Measurements from ENCODE around the gene NEK10. TPM values are rescaled to one million over a fixed set of nuclear protein-coding genes. Genes with fewer than 3 reads are reported as not detected.
A peak's percentile ranks its signal among the peaks of the same experiment; 100 is the strongest.

Gene NEK10
- total and polyA plus RNA-seq, 5 donors, result 3.1 to 16.9 (median 9.5) TPM

GRCh38 chr3:27079427-27080257 lies 289.5 kb downstream of the NEK10 start:
- no peaks in the 10 kb centered on the region for H3K9me3 ChIP-seq (ENCODE audit: control insufficient read depth, low read length)
- H3K27ac ChIP-seq (ENCODE audit: low read length), result no peak overlapping the region
- H3K4me3 ChIP-seq (ENCODE audit: low read length), result no peak overlapping the region
- peaks cover 2% of the 10 kb centered on the region for H3K4me1 ChIP-seq (ENCODE audit: control insufficient read depth, insufficient read depth, low read length)
- DNase-seq (no peak), ATAC-seq (no peak)
- 48% methylated on average over 5 of the region's 5 CpGs for WGBS
- intact Hi-C loops (cut with DNase I), result no loop called here
- no peaks in the 10 kb centered on the region for H3K27me3 ChIP-seq (ENCODE audit: control insufficient read depth, insufficient read depth)

- peaks cover 2% of the 10 kb centered on the region for H3K4me1 ChIP-seq (ENCODE audit: control insufficient read depth, insufficient read depth, low read length)
- ATAC-seq (no peak), DNase-seq (no peak)
- intact Hi-C loops (cut with DNase I), result no loop called here
- H3K4me3 ChIP-seq (ENCODE audit: low read length), result no peak overlapping the region
- H3K9me3 ChIP-seq (ENCODE audit: control insufficient read depth, low read length), result no peaks in the 10 kb centered on the region
- 63% methylated on average over 5 of the region's 5 CpGs for WGBS
- H3K27ac ChIP-seq (ENCODE audit: low read length), result no peak overlapping the region
- H3K27me3 ChIP-seq (ENCODE audit: control insufficient read depth, insufficient read depth), result no peaks in the 10 kb centered on the region
These were observed 290.8 kb downstream of the NEK10 start for GRCh38 chr3:27078246-27078913.

DNA sequence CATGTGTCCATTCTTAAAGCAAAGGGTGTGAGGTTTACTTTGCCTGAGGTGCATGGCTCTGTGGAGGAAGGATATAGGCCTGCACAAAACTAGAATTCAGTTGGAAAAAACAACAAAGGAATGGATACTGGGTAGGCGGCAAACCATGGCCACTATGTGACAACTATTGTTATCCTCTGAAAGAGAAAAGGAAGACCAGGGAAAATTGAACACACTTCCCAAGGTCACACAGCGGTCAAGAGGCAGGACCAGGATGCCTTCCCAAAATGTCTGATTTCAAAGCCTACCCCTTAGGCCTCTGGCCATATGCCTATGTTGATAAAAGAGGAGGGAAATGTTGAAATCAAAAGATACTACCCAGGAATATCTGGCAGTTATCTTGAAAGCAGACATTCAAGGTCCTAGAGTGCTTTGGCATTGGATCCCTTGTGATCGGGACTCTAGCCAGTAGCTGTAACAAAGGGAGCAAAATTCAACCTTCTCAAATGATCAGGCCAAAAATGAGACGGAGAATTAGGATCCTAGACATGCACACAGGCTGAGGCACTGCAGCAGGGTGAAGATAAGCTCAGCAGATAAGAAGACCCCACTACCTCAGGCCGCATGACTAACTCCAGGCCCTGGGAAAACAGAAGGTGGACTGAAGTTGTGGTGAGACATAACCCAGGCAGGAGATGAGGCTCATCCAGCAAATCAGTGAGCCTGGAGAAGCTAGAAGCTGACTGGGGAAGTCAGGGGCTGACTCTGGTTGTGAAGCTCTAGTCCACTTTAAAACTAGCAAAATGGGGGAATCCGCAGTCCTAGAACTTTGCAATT lies 292.2 kb downstream of the NEK10 start:
- H3K27me3 ChIP-seq (ENCODE audit: control insufficient read depth, insufficient read depth), result no peaks in the 10 kb centered on the region
- WGBS, result 64% methylated on average over 6 of the region's 6 CpGs
- intact Hi-C loops (cut with DNase I), result no loop called here
- H3K4me1 ChIP-seq (ENCODE audit: control insufficient read depth, insufficient read depth, low read length), result peaks cover 2% of the 10 kb centered on the region
- no peak overlapping the region for H3K27ac ChIP-seq (ENCODE audit: low read length)
- DNase-seq, result peak in 1 of 3 donors; percentile 45
- no peaks in the 10 kb centered on the region for H3K9me3 ChIP-seq (ENCODE audit: control insufficient read depth, low read length)
- peak; percentile 70 to 85 for ATAC-seq
- H3K4me3 ChIP-seq (ENCODE audit: low read length), result no peak overlapping the region

GRCh38 chr3:27074914-27075313 lies 294.3 kb downstream of the NEK10 start:
- ATAC-seq (no peak), DNase-seq (no peak)
- intact Hi-C loops (cut with DNase I), result no loop called here
- Histone ChIP-seq H3K4me1 (ENCODE audit: control insufficient read depth, insufficient read depth, low read length) (peaks cover 2% of the 10 kb centered on the region), H3K9me3 (ENCODE audit: control insufficient read depth, low read length) (no peaks in the 10 kb centered on the region), H3K27me3 (ENCODE audit: control insufficient read depth, insufficient read depth) (no peaks in the 10 kb centered on the region), H3K4me3 (ENCODE audit: low read length) (no peak overlapping the region), H3K27ac (ENCODE audit: low read length) (no peak overlapping the region)
- 73% methylated on average over 3 of the region's 3 CpGs for WGBS

GRCh38 chr3:27073912-27074311 lies 295.3 kb downstream of the NEK10 start:
- H3K4me3 ChIP-seq (ENCODE audit: low read length), result no peak overlapping the region
- no peaks in the 10 kb centered on the region for H3K9me3 ChIP-seq (ENCODE audit: control insufficient read depth, low read length)
- H3K27me3 ChIP-seq (ENCODE audit: control insufficient read depth, insufficient read depth), result no peaks in the 10 kb centered on the region
- 65% methylated on average over 3 of the region's 3 CpGs for WGBS
- no peaks in the 10 kb centered on the region for H3K4me1 ChIP-seq (ENCODE audit: control insufficient read depth, insufficient read depth, low read length)
- intact Hi-C loops (cut with DNase I), result no loop called here
- ATAC-seq, result no peak
- DNase-seq, result no peak
- H3K27ac ChIP-seq (ENCODE audit: low read length), result no peak overlapping the region

DNA sequence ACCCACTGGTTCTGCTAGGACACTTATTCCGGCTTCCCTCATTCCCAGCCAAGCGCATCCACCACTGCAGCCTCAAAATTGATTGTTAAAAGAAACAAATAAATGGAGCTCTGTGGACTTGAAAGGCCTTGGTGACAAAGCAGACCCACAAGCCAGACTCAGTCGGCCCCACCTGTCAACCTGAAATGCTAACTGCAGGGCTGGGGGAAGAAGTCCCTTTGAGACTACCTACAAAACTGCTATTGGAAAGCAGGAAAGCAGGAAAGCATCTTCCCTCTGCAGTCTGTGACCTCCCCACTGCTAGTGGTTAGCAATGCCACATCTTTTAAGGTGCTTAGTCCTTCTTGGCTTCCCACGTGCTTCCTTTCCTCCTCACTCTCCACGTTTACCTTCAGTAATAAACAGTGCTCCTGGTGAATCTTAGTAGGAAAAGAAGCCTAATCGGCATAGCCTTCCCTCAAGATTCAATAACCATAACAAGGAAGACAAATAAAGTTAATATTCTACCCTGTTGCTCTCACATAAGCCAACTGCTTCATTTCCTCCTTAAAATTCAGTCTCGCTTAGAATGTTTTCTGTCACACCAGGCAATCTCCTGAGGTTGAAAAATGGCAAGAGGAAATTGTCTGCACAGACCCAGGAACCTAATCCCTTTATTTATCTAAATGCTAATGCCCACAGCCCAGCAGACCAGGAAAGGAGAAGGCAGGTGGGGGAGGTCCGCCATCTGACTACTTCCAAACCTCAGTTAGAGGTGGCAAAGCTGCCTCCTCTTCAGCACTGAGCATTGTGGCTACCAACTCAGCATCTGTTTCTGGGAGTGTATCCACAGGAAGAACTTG lies 296.2 kb downstream of the NEK10 start:
- Histone ChIP-seq H3K4me1 (ENCODE audit: control insufficient read depth, insufficient read depth, low read length) (no peaks in the 10 kb centered on the region), H3K27ac (ENCODE audit: low read length) (no peak overlapping the region), H3K9me3 (ENCODE audit: control insufficient read depth, low read length) (no peaks in the 10 kb centered on the region), H3K4me3 (ENCODE audit: low read length) (no peak overlapping the region), H3K27me3 (ENCODE audit: control insufficient read depth, insufficient read depth) (no peaks in the 10 kb centered on the region)
- intact Hi-C loops (cut with DNase I), result no loop called here
- WGBS, result 73% methylated on average over 8 of the region's 8 CpGs
- DNase-seq (no peak), ATAC-seq (no peak)

- DNase-seq (no peak), ATAC-seq (no peak)
- WGBS, result 71% methylated on average over 2 of the region's 2 CpGs
- Histone ChIP-seq H3K9me3 (ENCODE audit: control insufficient read depth, low read length) (no peaks in the 10 kb centered on the region), H3K4me3 (ENCODE audit: low read length) (no peak overlapping the region), H3K27me3 (ENCODE audit: control insufficient read depth, insufficient read depth) (no peaks in the 10 kb centered on the region), H3K27ac (ENCODE audit: low read length) (no peak overlapping the region), H3K4me1 (ENCODE audit: control insufficient read depth, insufficient read depth, low read length) (no peaks in the 10 kb centered on the region)
- intact Hi-C loops (cut with DNase I), result no loop called here
These were observed 308.8 kb downstream of the NEK10 start for GRCh38 chr3:27060336-27060735.

Other genes with a start within 250 kb of the NEK10 start
- 10 to 100 TPM; 15.7 to 20.6 (median 19.0) TPM for gene SLC4A7, start 115.0 kb upstream of the NEK10 start, total RNA-seq
- 3.5 TPM for gene SLC4A7, start 115.0 kb upstream of the NEK10 start, polyA plus RNA-seq

Measured in right cardiac atrium (tissue), 5 donors.